Activated CD8-positive, alpha-beta T cell treated with anti-CD3 and anti-CD28 coated beads, Interleukin-2, amount 10 ng/mL, durations not matched to agents 7 days and 5 days (primary cell): Measurements from ENCODE around the gene NPLOC4. TPM values are rescaled to one million over a fixed set of nuclear protein-coding genes. Genes with fewer than 3 reads are reported as not detected.

ENCODE experiments used
- ATAC-seq: fragments of 150-1000 bp; cut with Tn5 transposase; one replicate; pipeline ENCODE4 v1.10.0; 2021; ENCODE audit warnings: moderate library complexity
- CTCF ChIA-PET: fragments of 350-600 bp; sonication (Branson Sonifier 250); formaldehyde crosslinking; loops from one replicate; lab custom pipeline; 2021; ENCODE audit warnings: antibody characterized with exemption; lab: Charles Lee
- POLR2A ChIA-PET: fragments of 350-600 bp; sonication (Branson Sonifier 250); formaldehyde crosslinking; loops from one replicate; lab custom pipeline; 2021; ENCODE audit warnings: antibody characterized with exemption; lab: Charles Lee
- DNase-seq: peaks from one replicate; pipeline ENCODE4 v3.0.0-alpha.2; 2020
- H3K27ac Mint-ChIP-seq: one replicate; pipeline ENCODE4 v1.8.0; 2021; ENCODE audit warnings: mild to moderate bottlenecking, mixed read lengths
- H3K27me3 Mint-ChIP-seq: one replicate; pipeline ENCODE4 v1.8.0; 2021; ENCODE audit warnings: low read depth, mixed read lengths
- H3K36me3 Mint-ChIP-seq: one replicate; pipeline ENCODE4 v1.8.0; 2021; ENCODE audit warnings: low read depth, mixed read lengths
- H3K4me1 Mint-ChIP-seq: one replicate; pipeline ENCODE4 v1.8.0; 2021; ENCODE audit warnings: low read depth, mixed read lengths
- H3K4me3 Mint-ChIP-seq: one replicate; pipeline ENCODE4 v1.8.0; 2021; ENCODE audit warnings: mild to moderate bottlenecking, mixed read lengths
- H3K9me3 Mint-ChIP-seq: one replicate; pipeline ENCODE4 v1.8.0; 2022; ENCODE audit warnings: mixed read lengths; ENCODE audit not compliant: insufficient read depth
- total RNA-seq, 2 experiments: library from RNA; stranded (reverse); gene quantifications; one replicate each; pipeline ENCODE4 v1.2.3, GENCODE V29; 2021

The NPLOC4 gene
- total RNA-seq, 2 experiments from 2014 or later, result 113 TPM

DNA sequence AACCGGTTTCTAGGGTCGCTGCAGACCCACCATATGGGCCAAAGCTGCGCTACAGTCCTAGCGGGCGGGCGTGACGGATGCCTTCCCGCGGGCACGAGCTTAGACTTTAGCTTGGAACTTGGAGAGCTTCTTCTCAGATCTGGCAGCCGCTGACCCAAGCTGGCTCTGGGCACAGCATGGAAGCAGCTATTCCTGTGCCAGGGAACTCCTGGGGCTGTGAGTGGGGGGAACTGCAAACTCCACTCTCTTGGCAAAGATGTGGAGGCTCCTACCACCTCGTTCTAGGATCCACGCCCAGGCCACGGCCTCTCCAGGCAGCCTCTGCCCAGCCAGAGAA lies 93.6 kb downstream of the NPLOC4 start:
- Mint-ChIP-seq H3K9me3 (no peaks in the 10 kb centered on the region), H3K36me3 (no peaks in the 10 kb centered on the region), H3K4me1 (no peaks in the 10 kb centered on the region), H3K27me3 (no peaks in the 10 kb centered on the region), H3K4me3 (no peak overlapping the region), H3K27ac (no peak overlapping the region)
- ChIA-PET CTCF (interaction anchor here (1.9 kb wide), 1 partner anchor 58 kb away, joined by 6 read pairs; no protein-coding TSS in a partner anchor), POLR2A (interaction anchor here (0.6 to 1.3 kb wide), 3 partner anchors 9 to 140 kb away, joined by 3 to 4 read pairs (median 4); partner anchors contain the start of genes ARL16 and FAAP100)
- no peak for DNase-seq
- no peak for ATAC-seq

DNA sequence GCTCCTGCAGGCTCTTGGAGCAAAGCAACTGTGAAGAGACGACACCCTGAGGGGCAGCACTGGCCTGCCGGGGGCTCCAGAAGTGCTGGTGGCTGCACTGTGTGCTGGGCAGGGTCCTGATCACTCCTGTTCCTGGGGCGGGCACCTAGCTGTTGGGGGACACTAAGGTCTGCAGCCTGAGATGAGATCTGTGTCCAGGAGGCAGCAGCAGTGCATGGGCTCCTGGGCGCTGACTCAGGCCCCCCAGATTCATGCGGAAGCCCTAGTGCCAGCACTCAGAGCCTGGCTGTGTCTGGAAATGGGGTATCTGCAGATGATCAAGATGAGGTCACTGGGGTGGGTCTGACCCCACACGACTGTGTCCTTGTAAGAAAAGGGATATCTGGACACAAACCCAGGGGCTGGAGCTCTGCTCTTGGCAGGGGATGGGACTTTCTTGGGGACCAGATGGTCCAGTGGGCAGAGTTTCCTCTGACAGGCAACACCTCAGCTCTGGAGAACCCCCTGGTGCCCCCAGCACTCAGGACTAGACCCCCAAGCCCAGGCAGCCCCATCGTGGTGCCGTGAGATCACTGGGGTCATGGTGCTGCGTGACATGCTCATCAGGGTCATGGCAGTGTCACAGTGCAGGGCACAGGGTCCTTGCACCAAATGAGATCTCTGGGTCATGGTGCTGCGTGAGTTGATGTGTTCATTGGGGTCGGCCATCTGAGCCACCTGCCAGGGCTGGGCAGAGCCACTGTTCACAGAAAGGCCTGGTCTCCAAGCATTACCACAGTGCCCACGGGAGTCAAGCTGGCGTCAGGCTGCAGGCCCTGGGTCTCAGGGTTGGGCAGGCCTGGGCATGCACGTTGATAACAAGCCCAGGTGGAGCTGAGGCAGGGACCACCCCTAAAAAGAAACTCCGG lies 94.2 kb downstream of the NPLOC4 start:
- ATAC-seq (no peak), DNase-seq (no peak)
- H3K4me1 Mint-ChIP-seq, result no peaks in the 10 kb centered on the region
- H3K36me3 Mint-ChIP-seq, result no peaks in the 10 kb centered on the region
- POLR2A ChIA-PET, result interaction anchor here (0.9 to 1.3 kb wide), 2 partner anchors 10 to 141 kb away, joined by 3 to 4 read pairs; partner anchors contain the start of genes ARL16 and FAAP100
- H3K27ac Mint-ChIP-seq, result no peak overlapping the region
- no peaks in the 10 kb centered on the region for H3K27me3 Mint-ChIP-seq
- H3K9me3 Mint-ChIP-seq, result no peaks in the 10 kb centered on the region
- CTCF ChIA-PET, result interaction anchor here (1.9 kb wide), 1 partner anchor 58 kb away, joined by 6 read pairs; no protein-coding TSS in a partner anchor
- no peak overlapping the region for H3K4me3 Mint-ChIP-seq

DNA sequence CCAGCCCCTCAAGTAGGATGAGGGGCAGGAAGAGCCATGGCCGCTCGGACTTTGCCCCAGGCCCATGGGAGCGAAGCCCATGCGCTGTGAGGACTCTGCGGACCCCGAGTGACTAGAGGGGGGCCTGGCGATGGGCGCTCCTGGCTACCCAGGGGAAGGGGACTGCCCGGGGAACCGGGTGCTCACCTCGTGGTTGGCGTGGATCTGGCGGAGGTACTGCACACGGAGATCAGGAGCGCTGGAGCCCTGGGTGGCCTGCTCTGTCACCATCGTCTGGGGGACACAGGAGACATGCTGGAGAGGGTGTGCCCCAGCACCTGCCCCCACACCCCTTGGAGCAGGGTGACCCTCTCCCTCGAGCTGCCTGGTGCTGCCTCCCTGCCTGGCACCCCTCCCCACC lies 95.8 kb downstream of the NPLOC4 start:
- Mint-ChIP-seq H3K9me3 (no peaks in the 10 kb centered on the region), H3K36me3 (no peaks in the 10 kb centered on the region), H3K27me3 (peaks cover 4% of the 10 kb centered on the region), H3K4me3 (no peak overlapping the region), H3K4me1 (no peaks in the 10 kb centered on the region), H3K27ac (no peak overlapping the region)
- ChIA-PET POLR2A (no interaction called here), CTCF (no interaction called here)
- no peak for ATAC-seq
- no peak for DNase-seq

DNA sequence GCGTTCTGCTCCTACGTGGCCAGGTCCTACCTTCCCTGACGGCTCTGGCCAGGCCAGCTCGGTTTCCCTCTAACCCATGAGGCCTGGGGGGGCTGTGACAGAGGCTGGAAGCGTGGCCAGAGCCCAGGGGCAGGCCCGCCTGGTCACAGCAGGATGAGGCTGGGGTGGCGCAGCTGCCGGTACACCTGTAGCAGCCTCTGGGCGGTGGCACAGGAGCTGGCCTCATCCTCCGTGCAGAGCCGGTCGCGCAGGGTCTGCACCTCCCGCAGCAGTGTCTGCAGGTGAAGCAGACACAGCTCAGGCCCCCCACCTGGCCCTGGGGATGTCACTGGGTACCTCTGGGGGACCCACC lies 96.3 kb downstream of the NPLOC4 start:
- Mint-ChIP-seq H3K4me1 (no peaks in the 10 kb centered on the region), H3K27ac (no peak overlapping the region), H3K36me3 (no peaks in the 10 kb centered on the region), H3K4me3 (no peak overlapping the region), H3K27me3 (peaks cover 9% of the 10 kb centered on the region), H3K9me3 (no peaks in the 10 kb centered on the region)
- POLR2A ChIA-PET, result no interaction called here
- ATAC-seq (no peak), DNase-seq (no peak)
- CTCF ChIA-PET, result no interaction called here

DNA sequence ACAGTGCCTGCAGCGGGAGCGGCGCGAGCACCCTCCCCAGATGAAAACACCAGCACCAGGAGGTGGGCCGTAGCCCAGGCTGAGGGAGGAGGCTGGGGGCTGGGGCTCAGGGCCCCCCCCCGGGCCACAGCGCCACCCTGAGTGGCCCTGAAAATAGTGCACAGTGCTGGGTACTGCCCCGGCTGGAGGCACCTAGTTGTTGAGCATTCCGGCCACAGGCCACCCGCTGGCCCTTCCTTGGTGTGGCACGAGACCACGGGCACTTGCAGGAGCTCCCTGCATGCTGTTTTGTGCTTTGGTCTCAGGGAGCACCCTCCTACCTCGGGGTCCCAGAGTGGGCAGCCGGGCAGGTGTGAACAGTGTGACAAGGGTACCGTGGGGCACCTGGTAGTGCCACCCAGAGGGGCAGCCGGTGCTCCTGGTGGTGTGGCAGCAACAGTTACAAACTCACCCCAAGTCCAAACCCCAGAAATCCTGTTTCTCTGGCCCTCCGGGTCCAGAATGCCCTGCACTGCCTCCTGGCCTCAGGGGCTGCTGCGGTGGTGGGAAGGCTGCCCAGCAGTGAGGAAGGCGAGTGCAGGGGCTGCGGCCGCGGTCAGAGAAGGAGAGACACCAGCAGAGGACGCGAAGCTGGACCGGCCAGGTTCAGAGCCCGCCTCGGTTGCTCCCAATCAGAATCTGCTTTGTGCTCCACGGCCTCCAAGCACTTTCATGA lies 96.8 kb downstream of the NPLOC4 start:
- CTCF ChIA-PET, result no interaction called here
- no peak for DNase-seq
- H3K36me3 Mint-ChIP-seq, result no peaks in the 10 kb centered on the region
- ATAC-seq, result no peak
- H3K4me1 Mint-ChIP-seq, result no peaks in the 10 kb centered on the region
- H3K4me3 Mint-ChIP-seq, result no peak overlapping the region
- peaks cover 12% of the 10 kb centered on the region for H3K27me3 Mint-ChIP-seq
- POLR2A ChIA-PET, result no interaction called here
- no peak overlapping the region for H3K27ac Mint-ChIP-seq
- no peaks in the 10 kb centered on the region for H3K9me3 Mint-ChIP-seq

DNA sequence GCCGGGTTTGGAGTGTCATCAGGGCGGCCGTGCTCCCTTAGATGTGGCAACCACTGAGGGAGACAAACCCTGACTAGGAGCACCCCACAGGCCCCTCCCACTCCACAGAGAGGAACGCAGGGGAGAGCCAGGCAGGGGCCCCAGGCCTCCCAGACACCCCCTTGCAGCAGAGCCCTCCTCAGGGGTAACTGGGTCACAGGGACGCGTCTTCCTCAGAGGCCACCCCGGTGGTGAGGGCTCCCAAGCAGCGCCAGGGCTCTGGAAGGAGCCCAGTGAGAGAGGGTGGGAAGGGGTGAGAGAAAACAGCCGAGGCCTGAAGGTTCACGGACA lies 97.4 kb downstream of the NPLOC4 start:
- DNase-seq (no peak), ATAC-seq (no peak)
- H3K4me3 Mint-ChIP-seq, result no peak overlapping the region
- H3K27me3 Mint-ChIP-seq, result peaks cover 12% of the 10 kb centered on the region
- no peaks in the 10 kb centered on the region for H3K4me1 Mint-ChIP-seq
- CTCF ChIA-PET, result no interaction called here
- no peaks in the 10 kb centered on the region for H3K9me3 Mint-ChIP-seq
- no peaks in the 10 kb centered on the region for H3K36me3 Mint-ChIP-seq
- POLR2A ChIA-PET, result no interaction called here
- no peak overlapping the region for H3K27ac Mint-ChIP-seq

DNA sequence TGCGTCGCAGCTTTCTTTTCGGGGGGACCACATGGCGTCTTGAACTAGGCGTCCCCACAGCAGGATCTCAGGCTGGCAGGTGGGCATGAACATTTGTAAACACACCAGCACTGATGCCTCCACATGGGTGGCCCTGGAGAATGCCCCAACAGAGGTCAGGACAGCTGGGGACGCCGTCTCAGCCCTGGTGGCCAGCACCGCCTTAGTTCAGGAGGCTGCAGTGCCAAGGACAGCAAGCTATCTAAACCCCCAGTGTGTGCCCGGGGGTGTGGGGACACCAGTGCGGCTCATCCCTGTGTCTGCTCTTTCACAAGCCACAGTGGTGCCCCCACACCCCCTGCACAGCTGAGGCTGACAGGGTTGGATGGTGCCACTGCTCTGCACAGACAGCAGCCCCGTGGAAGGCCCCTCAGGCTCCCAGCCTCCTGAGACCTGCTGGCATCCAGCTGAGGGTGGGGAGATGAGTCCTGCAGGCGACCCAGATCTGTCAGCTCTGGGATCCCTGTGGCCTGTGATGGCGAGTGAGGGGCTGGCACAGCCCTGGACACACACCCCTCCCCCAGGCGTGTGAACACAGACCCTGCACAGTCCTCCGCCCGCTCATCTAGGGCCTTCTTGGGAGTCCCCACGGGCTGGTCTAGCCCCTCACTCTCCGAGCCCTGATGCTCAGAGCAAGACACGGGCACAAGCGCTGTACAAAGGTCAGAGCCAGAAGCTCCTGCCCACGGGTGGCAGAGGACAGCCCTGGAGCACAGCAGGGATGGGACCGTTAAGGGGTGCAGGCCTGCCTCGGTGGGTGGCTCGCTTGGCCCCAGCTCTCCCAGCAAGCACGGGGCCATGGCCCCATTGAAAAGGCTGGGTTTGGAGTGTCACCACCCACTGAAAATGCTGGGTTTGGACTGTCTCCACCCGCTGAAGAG lies 98.0 kb downstream of the NPLOC4 start:
- ChIA-PET CTCF (interaction anchor here (1.2 kb wide), 1 partner anchor 13 kb away, joined by 4 read pairs; the partner anchor contains the start of gene FAAP100), POLR2A (interaction anchor here (0.6 to 1.2 kb wide), 2 partner anchors 14 to 22 kb away, joined by 3 to 5 read pairs; no protein-coding TSS in a partner anchor)
- ATAC-seq (no peak), DNase-seq (no peak)
- H3K4me1 Mint-ChIP-seq, result no peaks in the 10 kb centered on the region
- H3K4me3 Mint-ChIP-seq, result no peak overlapping the region
- H3K27me3 Mint-ChIP-seq, result peaks cover 12% of the 10 kb centered on the region
- no peaks in the 10 kb centered on the region for H3K9me3 Mint-ChIP-seq
- H3K36me3 Mint-ChIP-seq, result no peaks in the 10 kb centered on the region
- H3K27ac Mint-ChIP-seq, result no peak overlapping the region

DNA sequence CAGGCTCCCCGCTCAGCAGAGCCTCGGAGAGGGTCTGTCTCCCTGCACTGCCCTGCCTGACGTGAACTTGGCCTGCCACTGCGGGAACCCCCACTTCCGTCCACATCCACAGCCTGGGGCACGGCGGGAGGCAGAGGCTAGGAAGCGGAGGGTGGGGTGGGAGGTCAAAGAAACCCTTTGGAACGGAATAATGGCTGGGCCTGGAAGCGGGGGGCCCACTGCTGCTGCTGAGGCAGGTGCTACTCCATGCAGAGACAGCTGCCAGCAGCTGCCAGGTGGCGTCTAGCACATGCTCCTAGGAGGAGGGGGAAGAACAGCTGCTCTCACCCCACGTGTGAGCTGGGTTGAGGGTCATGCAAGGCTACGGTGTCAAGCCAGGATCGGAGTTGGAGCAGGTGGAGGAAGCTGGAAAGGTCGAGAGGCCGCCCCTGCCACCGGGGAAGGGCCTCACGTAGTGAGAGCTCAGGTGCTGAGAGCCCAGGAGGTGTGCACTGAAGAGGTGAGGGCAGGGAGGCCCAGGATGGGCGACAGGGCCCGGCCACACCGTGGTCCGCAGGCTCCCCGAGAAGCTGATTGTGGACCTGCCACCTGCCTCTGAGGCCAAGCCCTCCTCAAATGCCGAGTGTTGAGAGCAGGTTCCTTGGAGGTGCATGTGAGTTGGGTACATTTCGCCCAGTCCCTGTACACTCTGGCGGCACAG lies 98.9 kb downstream of the NPLOC4 start:
- Mint-ChIP-seq H3K4me3 (no peak overlapping the region), H3K36me3 (no peaks in the 10 kb centered on the region), H3K9me3 (no peaks in the 10 kb centered on the region), H3K27ac (no peak overlapping the region), H3K27me3 (peaks cover 12% of the 10 kb centered on the region), H3K4me1 (peaks cover 4% of the 10 kb centered on the region)
- ChIA-PET POLR2A (interaction anchor here (0.6 to 1.2 kb wide), 2 partner anchors 15 to 23 kb away, joined by 3 to 5 read pairs; no protein-coding TSS in a partner anchor), CTCF (interaction anchor here (1.2 kb wide), 1 partner anchor 14 kb away, joined by 4 read pairs; the partner anchor contains the start of gene FAAP100)
- DNase-seq, result no peak
- ATAC-seq, result no peak

DNA sequence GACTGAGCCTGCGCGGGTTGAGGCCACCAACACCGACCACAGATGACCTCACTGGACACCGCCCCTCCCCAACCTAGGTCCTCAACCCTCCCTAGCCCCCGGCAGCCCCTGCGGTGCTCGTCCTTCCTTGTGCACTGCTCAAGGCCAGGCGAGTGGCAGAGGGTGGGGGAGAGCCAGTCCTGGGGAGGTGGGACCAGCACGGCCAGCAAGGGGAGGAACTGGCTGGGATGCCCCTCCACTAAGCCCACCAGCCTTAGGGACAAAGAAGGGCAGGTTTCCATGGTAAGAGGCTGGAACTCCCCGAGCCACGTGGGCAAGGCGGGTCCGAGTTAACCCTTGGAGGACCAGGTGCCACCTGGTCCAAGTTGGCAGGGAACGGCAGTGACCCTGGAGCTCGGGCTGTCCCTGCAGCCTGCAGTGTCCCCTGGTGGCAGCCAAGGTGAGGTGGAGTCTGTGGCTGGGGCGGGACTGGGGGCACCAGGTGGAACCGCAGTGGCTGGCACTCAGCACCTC lies 99.5 kb downstream of the NPLOC4 start:
- peaks cover 12% of the 10 kb centered on the region for H3K27me3 Mint-ChIP-seq
- H3K4me3 Mint-ChIP-seq, result no peak overlapping the region
- peak; percentile 41 for ATAC-seq
- H3K27ac Mint-ChIP-seq, result no peak overlapping the region
- CTCF ChIA-PET, result interaction anchor here (1.2 kb wide), 1 partner anchor 15 kb away, joined by 4 read pairs; the partner anchor contains the start of gene FAAP100
- no peaks in the 10 kb centered on the region for H3K36me3 Mint-ChIP-seq
- peaks cover 4% of the 10 kb centered on the region for H3K4me1 Mint-ChIP-seq
- H3K9me3 Mint-ChIP-seq, result no peaks in the 10 kb centered on the region
- peak; percentile 39 for DNase-seq
- POLR2A ChIA-PET, result interaction anchor here (1.2 kb wide), 1 partner anchor 15 kb away, joined by 5 read pairs; no protein-coding TSS in a partner anchor

DNA sequence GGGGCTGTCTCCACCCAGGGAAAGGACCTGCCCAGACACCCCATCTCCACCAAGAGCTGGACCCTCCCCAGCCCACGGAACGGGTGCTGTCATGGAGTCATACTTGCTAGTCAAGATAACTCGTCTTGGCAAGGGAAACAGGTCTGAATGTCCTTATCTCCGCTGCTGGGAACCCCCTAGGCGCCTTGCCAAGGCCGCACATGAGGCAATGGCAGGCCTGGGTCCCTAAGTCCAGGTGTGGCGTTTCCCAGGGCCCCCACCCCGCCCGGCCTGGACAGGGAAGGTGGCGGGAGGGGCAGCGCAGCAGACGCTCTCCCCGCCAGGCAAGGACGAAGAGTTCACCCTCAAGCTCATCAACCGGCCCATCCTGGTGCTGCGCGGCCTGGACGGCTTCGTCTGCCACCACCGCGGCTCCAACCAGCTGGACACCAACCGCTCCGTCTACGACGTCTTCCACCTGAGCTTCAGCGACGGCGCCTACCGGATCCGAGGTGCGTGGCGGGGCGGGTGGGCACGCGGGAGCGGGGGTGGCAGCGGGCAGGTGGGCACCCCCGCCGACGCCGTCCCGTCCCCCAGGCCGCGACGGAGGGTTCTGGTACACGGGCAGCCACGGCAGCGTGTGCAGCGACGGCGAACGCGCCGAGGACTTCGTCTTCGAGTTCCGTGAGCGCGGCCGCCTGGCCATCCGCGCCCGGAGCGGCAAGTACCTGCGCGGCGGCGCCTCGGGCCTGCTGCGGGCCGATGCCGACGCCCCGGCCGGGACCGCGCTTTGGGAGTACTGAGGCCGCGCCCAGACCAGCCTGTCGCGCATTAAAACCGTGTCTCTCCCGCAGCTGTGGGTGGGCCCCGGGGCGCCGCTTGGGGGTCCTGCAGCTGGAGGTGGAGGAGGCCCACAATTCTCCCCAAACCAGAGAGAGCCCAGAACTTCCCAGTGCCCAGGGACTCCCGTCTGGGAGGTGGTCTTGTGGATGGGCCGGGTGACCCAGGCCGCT lies 100.3 kb downstream of the NPLOC4 start:
- Mint-ChIP-seq H3K27ac (no peak overlapping the region), H3K4me1 (peaks cover 4% of the 10 kb centered on the region), H3K36me3 (no peaks in the 10 kb centered on the region), H3K4me3 (no peak overlapping the region), H3K9me3 (no peaks in the 10 kb centered on the region), H3K27me3 (peaks cover 12% of the 10 kb centered on the region)
- ChIA-PET POLR2A (no interaction called here), CTCF (no interaction called here)
- DNase-seq, result no peak
- peak; percentile 16 for ATAC-seq
